PC-3 (cell line): ENCODE data around the gene UVSSA. TPM values are rescaled to one million over a fixed set of nuclear protein-coding genes. Genes with fewer than 3 reads are reported as not detected.

Experiments used
- ATAC-seq: fragments of 200-7000 bp; cut with Tn5 transposase; 2 replicates; pipeline ENCODE4 v1.9.1; 2020; ENCODE audit warnings: mild to moderate bottlenecking, moderate library complexity
- BruUV-seq: library from RNA; stranded (reverse); fragments of 400-500 nt; replicated peaks from 2 replicates; lab custom pipeline; 2021; lab: Mats Ljungman, UMichigan
- CTCF ChIA-PET: fragments of 300-600 bp; sonication (Branson Sonifier 250); formaldehyde crosslinking; loops from one replicate; lab custom pipeline; 2022; ENCODE audit warnings: antibody characterized with exemption; lab: Charles Lee
- POLR2A ChIA-PET: fragments of 300-600 bp; sonication (Branson Sonifier 250); formaldehyde crosslinking; loops from one replicate; lab custom pipeline; 2022; ENCODE audit warnings: antibody characterized with exemption; ENCODE audit not compliant: unreplicated experiment; lab: Charles Lee
- DNase-seq: peaks from one replicate; pipeline ENCODE4 v3.0.0-alpha.2; 2015
- H2AFZ ChIP-seq: fragments of 300-600 bp; sonication (generic); 2 replicates; pipeline ENCODE4 v1.6.0; 2016; ENCODE audit warnings: antibody characterized with exemption, low read length
- H3F3A ChIP-seq: fragments of 300-600 bp; sonication (generic); one replicate; pipeline ENCODE4 v1.6.0; 2017; ENCODE audit warnings: antibody characterized with exemption, low read length, control low read depth, mild to moderate bottlenecking; ENCODE audit not compliant: unreplicated experiment
- H3K27ac ChIP-seq: fragments of 300-600 bp; sonication (generic); 2 replicates; pipeline ENCODE4 v1.5.1; 2016; ENCODE audit warnings: mild to moderate bottlenecking, low read length
- H3K27me3 ChIP-seq: fragments of 300-600 bp; sonication (generic); 2 replicates; pipeline ENCODE4 v1.6.1; 2016; ENCODE audit warnings: low read length, mixed read lengths
- H3K36me3 ChIP-seq: fragments of 300-600 bp; sonication (generic); 2 replicates; pipeline ENCODE4 v1.6.1; 2016; ENCODE audit warnings: low read depth, mixed run types, low read length, mixed read lengths
- H3K4me1 ChIP-seq: fragments of 300-600 bp; sonication (generic); 2 replicates; pipeline ENCODE4 v1.5.1; 2016; ENCODE audit warnings: low read length; ENCODE audit not compliant: insufficient read depth
- H3K4me2 ChIP-seq: fragments of 300-600 bp; sonication (generic); 2 replicates; pipeline ENCODE4 v1.6.0; 2016; ENCODE audit warnings: low read length
- H3K4me3 ChIP-seq: fragments of 300-600 bp; sonication (generic); 2 replicates; pipeline ENCODE4 v1.5.1; 2016; ENCODE audit warnings: mild to moderate bottlenecking, low read length, mixed read lengths
- H3K79me2 ChIP-seq: fragments of 300-600 bp; sonication (generic); 2 replicates; pipeline ENCODE4 v1.6.1; 2017; ENCODE audit warnings: low read length, mixed read lengths
- H3K9ac ChIP-seq: fragments of 300-600 bp; sonication (generic); 2 replicates; pipeline ENCODE4 v1.6.0; 2016; ENCODE audit warnings: mild to moderate bottlenecking, low read length
- H3K9me2 ChIP-seq: fragments of 300-600 bp; sonication (generic); replicated peaks from 2 replicates; pipeline ENCODE4 v1.6.1; 2016; ENCODE audit warnings: mixed run types, low read length, mixed read lengths
- H3K9me3 ChIP-seq: fragments of 300-600 bp; sonication (generic); 2 replicates; pipeline ENCODE4 v1.6.1; 2016; ENCODE audit warnings: low read length, mixed read lengths
- H4K20me1 ChIP-seq: fragments of 300-600 bp; sonication (generic); 2 replicates; pipeline ENCODE4 v1.6.1; 2016; ENCODE audit warnings: low read length, mixed read lengths
- EZH2 ChIP-seq: fragments of 300-600 bp; sonication (generic); IDR thresholded peaks from one replicate; pipeline ENCODE4 v1.6.1; 2017; ENCODE audit warnings: antibody characterized with exemption, mild to moderate bottlenecking, low read length; ENCODE audit not compliant: unreplicated experiment
- EZH2phosphoT487 ChIP-seq: fragments of 300-600 bp; sonication (generic); IDR thresholded peaks from 2 replicates; pipeline ENCODE4 v1.6.1; 2018; ENCODE audit warnings: mild to moderate bottlenecking, antibody characterized with exemption, low read length, borderline replicate concordance
- intact Hi-C: fragments of 100-400 bp; cut with micrococcal nuclease; formaldehyde crosslinking; loops from 2 replicates; pipeline ENCODE4 v1.9.0; 2023
- total RNA-seq: library from RNA; depleted of rRNA; stranded (reverse); fragments of >200 nt; gene quantifications from 2 replicates; pipeline ENCODE4 v1.2.3, GENCODE V29; 2014
- TF ChIP-seq, protein P1 (sequence below): fragments of 300-600 bp; sonication (generic); conservative IDR thresholded peaks from 2 replicates; pipeline ENCODE4 v1.5.1; 2017; ENCODE audit warnings: antibody characterized with exemption, low read depth, mild to moderate bottlenecking, low read length

UVSSA gene
- total RNA-seq, 1 experiment from 2014 or later, result 6.2 TPM

DNA sequence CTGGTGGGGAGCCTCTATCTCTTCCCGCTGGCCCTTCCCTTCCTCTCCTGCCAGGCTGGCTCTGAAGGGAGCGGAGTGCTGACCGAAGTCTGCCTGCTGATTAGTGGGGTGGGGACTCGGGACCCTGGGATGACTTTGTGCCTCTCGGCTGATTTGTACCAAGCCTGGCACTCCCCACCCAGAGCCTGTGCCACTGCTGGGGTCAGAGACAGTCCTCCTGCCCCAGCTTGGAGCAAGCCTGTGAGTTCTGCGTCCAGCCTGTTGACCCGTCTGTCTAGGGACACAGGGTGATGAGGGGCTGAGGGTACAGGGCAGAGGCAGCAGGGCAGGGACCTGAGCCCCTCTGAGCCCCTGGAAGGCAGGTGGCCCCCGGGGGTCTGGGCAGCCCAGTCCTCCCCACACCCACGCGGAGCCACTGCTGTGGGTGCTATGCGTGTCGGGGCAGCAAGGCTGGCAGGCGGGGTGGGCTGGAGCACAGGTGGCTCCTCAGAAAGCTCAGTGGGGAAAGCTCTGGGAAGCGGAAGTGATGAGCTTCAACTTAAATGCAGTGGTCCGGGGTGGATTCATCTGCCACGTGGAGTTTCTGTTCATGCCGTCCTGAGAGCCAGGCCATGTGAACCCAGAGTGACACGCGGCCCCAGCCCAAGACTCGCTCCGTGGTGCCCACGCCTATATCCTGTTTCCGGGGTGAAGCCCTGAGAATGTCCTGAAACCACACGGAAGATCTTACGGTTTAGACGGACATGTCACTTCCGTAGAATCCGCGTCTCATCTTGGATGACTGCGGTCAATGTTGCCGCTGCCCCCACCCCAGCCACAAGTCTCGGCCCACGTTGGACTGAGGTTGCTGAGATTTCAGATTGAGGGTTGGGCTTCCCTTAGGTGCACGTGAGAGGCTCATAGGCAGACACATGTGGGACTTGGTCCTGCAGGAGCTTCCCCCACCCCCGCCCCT lies 21.1 kb upstream of the UVSSA start:
- DNase-seq (no peak), ATAC-seq (no peak)
- intact Hi-C loops, result no loop called here
- BruUV-seq, result no TSS peak
- Histone ChIP-seq H3K9me2 (no peaks in the 10 kb centered on the region), H3K79me2 (peaks cover 20% of the 10 kb centered on the region; the same call in 1 of the 2 replicates), H3K36me3 (peaks cover 7% of the 10 kb centered on the region; the same call in 1 of the 2 replicates), H3K4me3 (no peak overlapping the region), H4K20me1 (peaks cover 3% of the 10 kb centered on the region; the same call in 1 of the 2 replicates), H3F3A (peaks cover 4% of the 10 kb centered on the region), H3K27me3 (no peaks in the 10 kb centered on the region), H3K27ac (no peak overlapping the region), H3K9me3 (no peaks in the 10 kb centered on the region), H3K9ac (no peak overlapping the region), H3K4me1 (peaks cover 27% of the 10 kb centered on the region), H3K4me2 (no peak overlapping the region), H2AFZ (no peak overlapping the region)
- CTCF ChIA-PET, result no interaction called here
- TF ChIP-seq, protein P1, sequence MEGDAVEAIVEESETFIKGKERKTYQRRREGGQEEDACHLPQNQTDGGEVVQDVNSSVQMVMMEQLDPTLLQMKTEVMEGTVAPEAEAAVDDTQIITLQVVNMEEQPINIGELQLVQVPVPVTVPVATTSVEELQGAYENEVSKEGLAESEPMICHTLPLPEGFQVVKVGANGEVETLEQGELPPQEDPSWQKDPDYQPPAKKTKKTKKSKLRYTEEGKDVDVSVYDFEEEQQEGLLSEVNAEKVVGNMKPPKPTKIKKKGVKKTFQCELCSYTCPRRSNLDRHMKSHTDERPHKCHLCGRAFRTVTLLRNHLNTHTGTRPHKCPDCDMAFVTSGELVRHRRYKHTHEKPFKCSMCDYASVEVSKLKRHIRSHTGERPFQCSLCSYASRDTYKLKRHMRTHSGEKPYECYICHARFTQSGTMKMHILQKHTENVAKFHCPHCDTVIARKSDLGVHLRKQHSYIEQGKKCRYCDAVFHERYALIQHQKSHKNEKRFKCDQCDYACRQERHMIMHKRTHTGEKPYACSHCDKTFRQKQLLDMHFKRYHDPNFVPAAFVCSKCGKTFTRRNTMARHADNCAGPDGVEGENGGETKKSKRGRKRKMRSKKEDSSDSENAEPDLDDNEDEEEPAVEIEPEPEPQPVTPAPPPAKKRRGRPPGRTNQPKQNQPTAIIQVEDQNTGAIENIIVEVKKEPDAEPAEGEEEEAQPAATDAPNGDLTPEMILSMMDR, result no peak
- POLR2A ChIA-PET, result no interaction called here

GRCh38 chr4:1326751-1327525 lies 20.1 kb upstream of the UVSSA start:
- H3K9ac ChIP-seq, result no peak overlapping the region
- no peak overlapping the region for H3K27ac ChIP-seq
- H3K9me2 ChIP-seq, result no peaks in the 10 kb centered on the region
- no peak overlapping the region for H3K4me2 ChIP-seq
- no peak overlapping the region for H3K4me3 ChIP-seq
- H3K79me2 ChIP-seq, result peaks cover 22% of the 10 kb centered on the region; the same call in 1 of the 2 replicates
- H3F3A ChIP-seq, result peaks cover 4% of the 10 kb centered on the region
- BruUV-seq, result no TSS peak
- H3K4me1 ChIP-seq, result peaks cover 26% of the 10 kb centered on the region
- no peaks in the 10 kb centered on the region for H3K27me3 ChIP-seq
- no peak for DNase-seq
- intact Hi-C loops, result no loop called here
- H3K36me3 ChIP-seq, result peaks cover 7% of the 10 kb centered on the region; the same call in 1 of the 2 replicates
- no peak for TF ChIP-seq EZH2phosphoT487
- TF ChIP-seq EZH2, result no peak
- TF ChIP-seq, protein P1, result no peak
- H3K9me3 ChIP-seq, result no peaks in the 10 kb centered on the region
- no peak overlapping the region for H2AFZ ChIP-seq
- peaks cover 3% of the 10 kb centered on the region; the same call in 1 of the 2 replicates for H4K20me1 ChIP-seq
- ChIA-PET CTCF (no interaction called here), POLR2A (no interaction called here)
- ATAC-seq, result no peak
